Activated CD4-positive, alpha-beta T cell treated with anti-CD3 and anti-CD28 coated beads, Interleukin-2, amount 50 U/mL, for 48 hours (primary cell): ENCODE measurements around the gene SAMD4A.
A peak's percentile ranks its signal among the peaks of the same experiment; 100 is the strongest.
"Not testable (repeated sequence)": the region's sequence is repeated elsewhere in the genome, so short reads cannot be mapped to it uniquely, and the experiment has no call there.

Experiments used
- DNase-seq, 2 experiments: peaks; one replicate each; pipeline ENCODE4 v3.0.0-alpha.2; 2020

Gene SAMD4A

DNA sequence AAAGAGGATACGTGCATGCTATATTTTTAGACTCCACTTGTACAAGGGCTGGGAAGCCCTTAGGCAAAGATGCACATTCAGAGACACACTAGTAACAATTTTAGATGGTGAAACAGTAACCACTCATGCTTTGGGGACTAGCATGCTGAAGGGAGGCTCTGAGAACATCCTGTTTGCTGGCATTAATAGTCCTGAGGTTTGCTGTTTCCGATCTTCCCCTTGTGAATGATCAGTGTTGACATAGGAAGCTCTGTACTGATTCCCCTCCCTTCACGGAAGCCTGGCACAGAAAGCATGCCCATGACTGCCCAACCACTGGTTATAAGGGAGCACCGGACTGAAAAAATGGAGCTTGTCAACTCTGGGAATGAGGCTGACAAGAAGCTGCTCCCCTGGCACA is 171.1 kb downstream of the SAMD4A start:
- DNase-seq = no peak

DNA sequence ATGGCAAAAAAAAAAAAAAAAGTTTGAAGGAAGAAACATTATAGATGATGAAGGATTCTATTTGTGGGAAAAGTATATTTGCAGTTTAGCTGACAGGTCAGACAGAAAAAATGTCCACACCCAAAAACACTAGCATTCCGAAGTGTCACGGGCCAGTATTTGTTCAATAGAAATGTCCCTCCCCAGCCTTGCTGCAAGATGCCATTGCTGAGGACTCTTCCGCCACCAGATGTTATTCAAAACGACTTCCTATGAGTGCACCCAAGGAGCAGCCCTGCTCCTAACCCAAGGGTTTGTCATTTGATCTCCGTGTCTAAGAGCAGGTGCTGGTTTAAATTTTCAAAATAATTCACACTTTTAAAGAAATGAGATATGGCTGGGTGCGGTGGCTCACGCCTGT is 172.6 kb downstream of the SAMD4A start:
- DNase-seq = no peak

DNA sequence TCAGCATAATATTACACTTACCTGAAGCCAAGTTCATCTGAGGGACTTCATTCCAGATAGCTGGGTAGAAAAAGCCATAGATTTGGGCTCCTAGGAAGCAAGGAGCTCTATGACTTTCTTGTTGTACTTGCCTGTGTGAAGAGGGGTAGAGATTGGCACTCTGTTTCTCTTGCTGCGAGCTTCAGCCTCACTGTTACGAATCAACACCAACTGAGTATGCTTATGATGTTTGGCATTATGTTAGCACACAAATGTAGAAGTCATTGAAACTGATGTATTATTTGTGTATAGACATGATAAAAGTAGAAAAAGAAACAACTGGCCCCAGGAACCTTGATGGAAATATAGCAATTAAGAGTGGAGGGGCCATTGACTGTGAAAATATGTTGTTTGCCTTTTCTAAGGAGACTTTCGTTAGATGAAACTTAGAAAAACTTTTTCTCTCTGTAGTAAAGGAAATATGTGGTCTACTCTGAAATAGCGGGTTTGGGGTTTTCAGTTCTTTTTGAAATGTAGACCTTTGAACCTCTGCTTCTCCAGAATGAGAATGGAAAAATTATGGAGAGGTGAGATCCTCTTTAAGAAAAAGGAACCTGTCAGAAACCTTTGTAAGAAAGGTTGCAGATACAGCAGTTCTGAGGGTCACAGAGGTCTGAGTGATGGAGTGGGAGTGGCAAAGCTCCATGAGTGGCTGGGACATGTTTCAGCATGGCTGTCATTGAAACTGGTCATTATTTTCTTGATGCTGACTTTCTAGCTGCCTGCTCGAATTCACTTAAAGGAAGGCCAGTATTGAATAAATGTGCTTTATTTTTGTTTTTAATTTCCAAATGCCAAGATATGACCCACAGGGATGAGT is 175.8 kb downstream of the SAMD4A start:
- DNase-seq = no peak

DNA sequence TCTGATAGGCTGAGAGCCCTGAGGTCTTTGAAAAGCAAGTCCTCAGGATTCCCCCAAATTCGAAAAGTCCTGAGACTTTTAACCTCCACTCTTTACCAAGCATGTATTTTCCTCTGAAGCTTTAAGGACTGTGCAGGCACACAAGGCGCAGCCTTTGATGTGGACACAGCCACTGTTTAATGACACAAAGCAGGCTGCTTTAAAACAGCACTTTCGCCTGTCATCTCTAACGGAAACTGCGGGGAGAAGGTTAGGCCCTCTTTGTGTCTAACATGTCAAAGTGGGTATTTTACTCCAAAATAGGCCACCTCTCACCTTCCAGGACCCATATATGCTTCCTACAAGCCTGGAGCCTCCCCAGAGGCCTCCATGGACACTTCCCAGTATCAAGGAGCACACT is 176.5 kb downstream of the SAMD4A start:
- DNase-seq = no peak

DNA sequence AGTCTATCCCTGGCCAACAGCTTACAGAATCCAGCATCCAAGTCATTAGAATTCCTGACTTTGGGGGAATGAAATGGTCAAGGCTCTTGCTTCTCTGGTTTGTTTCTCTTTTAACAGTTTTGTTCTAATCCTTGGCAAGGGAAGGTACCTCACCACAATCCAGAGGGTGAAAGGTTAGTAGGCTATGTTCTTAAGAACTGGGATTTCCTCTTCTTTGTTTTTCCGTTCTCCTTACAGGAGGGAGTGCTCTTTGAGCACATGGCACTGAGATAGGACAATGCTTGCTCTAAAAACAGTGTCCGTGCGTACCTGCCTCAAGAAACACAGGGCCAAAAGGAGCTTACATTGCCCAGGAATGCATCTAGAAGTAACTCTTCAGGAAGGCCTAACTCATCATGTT is 179.1 kb downstream of the SAMD4A start:
- no peak for DNase-seq

DNA sequence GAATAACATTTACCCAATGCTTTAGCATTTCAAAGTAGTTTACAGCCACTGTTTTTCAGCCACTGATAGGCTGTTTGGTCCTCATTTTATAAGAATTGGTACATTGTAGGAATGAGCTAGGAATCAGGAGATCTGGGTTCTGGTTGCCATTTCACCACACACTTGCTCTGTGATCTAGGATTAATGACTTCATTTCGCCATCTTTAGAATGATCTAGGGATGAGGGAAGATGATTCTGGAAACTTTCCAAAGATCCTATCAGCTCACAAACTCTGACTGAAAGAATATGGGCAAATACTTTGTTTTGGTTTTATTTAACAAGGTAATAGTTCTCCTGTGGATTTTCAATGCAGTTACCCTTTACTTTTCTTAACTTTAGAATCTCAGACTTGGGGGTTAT is 180.7 kb downstream of the SAMD4A start:
- no peak for DNase-seq

DNA sequence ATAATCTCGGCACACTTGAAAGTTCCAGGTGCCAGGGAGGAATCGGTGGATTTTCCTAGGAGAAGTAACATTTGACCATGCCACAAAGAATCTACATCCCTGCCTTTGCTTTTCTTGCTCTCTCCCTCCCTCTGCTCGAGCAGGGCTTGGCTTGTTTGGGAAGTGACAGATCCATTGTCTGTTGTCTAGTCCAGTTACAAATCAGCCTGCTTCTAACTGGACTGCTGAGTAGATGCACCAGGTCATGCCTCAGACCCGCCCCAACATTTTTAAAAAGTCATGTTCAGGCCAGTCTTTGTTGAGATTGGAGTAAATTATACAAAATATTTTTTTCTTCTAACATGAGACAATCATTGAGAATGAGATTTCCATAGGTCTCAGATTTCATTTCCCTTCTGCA is 182.3 kb downstream of the SAMD4A start:
- DNase-seq = no peak

DNA sequence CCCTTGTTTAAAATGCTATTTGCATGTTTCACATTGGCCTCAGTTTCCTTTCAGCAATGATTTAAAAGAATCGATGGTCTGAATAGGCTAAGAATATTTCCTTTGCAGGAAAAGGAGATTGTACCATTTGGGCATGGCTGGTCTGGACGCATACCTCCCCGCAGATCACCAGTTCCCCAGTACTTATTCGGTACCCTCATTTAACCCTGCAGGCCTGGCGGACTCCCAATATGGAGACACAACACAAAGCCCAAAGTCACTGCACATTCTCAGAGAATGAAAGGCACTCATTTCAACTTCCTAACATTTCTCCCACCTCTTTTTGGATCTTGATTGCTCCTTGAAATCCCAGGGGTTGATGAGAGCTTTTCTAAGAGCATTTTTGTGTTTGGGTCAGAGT is 182.8 kb downstream of the SAMD4A start:
- no peak for DNase-seq

DNA sequence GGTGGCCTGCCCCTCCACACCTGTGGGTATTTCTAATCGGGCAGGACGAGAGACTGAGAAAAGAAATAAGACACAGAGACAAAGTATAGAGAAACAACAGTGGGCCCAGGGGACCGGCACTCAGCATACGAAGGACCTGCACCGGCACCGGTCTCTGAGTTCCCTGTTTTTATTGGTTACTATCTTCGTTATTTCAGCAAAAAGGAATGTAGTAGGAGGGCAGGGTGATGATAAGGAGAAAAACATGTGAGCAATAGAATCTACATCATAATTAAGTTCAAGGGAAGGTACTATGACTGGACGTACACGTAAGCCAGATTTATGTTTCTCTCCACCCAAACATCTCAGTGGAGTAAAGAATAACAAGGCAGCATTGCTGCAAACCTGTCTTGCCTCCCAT is 185.7 kb downstream of the SAMD4A start:
- DNase-seq = not testable (repeated sequence)

DNA sequence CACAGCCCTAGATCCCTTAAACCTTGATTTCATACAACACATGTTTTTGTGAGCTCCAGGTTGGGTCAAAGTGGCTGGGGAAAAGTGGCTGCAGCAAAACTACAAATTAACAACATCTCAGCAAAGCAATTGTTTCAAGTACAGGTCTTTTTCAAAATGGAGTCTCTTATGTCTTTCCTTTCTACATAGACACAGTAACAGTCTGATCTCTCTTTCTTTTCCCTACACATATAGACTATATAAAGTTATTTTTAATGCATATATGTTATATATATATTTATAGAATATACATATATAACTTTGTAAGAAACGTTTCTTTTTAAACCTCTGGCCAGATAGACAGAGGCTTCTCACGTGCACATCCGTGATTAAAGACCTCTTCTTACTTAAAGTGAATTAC is 186.5 kb downstream of the SAMD4A start:
- not testable (repeated sequence) for DNase-seq

DNA sequence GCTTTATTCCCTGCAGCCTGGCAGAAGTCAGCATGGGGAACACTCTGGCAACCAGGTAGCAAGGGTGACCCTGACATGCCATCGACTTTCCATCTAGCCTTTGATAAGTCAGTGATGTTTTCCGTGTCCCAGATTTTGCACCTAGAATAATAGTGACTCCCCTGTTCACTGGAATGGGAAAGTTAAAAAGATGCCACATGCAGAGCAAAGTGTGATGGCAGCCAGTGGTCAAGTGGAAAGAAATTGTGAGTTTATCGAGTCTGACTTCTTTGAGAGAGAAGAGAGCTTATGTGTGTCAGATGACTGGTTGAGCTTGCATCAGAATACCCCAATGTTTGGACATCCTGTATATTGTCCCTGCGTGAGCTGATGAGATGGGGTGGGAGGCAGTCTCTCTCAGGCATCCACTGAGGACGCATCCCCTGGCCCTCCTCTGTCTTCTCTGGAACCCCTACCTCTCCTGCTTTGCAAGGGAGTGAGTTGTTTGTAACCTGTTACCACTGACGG is 187.2 kb downstream of the SAMD4A start:
- no peak for DNase-seq

DNA sequence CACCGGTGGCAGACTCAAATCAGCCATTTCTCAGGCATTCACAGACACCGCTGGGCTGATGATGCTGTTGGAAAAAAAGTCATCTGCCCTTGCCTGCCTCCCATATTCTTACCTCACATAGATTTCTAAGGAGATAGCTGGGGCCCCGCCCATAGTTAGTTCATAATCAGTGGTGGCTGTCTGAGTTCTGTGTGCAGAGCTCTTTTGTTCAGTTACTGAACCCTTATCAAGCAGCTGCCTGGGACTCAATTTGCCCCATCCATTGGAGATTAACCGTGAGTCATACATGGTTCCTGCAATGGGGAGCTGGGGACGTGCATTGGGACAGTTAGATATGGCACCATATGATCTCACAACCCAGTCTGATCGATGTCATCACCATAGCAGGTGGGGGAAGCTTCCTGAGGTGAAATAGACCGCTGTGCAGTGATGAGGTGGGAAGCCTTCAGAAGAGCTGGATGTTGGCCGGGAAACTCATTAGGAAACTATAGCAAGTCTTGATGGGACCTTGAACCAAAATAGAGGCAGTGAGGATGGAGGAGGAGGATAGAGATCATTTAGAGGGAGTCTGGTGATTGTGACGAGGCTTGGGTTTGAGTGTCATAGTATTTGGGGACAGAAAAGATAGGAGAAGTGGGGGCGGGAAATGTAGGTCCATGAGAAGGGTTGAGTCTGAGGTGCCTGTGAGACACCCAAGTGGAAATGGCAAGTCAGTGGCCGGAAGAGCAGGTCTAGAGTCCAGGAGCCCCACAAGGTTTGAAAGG is 187.9 kb downstream of the SAMD4A start:
- DNase-seq = no peak

DNA sequence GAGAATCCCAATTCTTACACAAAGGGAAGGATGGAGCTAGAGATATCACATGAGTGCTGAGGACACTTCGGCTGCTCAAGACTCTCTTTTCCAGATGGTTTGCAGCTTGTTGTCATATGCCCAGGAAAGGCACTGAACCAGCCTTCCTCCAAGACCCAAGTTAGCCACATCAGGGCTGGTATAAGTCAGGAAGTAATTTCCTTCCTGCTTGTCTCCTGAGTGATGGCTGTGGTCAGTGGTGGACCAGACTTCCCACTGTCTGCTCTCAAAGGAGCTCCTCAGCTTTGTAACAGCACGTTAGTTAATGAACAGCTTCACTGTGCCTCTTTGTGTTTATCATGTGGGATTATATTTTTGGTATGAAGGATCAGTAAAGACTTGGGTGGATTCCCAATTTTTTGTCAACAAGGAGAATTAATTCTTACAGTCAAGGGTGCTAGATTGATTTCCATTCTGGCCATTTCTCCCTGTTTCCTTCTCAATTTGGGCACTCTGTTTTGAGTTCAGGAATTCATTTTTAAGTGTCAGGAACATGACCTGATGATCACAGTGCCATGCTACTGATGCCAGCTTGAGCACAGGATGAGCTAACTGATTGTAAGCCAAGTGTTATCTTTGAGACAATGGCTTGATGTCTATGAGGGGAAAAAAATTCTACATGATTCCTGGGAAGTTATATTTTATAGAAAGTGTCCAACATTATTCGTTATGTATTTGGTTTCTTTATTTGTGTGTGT is 189.9 kb downstream of the SAMD4A start:
- no peak for DNase-seq

DNA sequence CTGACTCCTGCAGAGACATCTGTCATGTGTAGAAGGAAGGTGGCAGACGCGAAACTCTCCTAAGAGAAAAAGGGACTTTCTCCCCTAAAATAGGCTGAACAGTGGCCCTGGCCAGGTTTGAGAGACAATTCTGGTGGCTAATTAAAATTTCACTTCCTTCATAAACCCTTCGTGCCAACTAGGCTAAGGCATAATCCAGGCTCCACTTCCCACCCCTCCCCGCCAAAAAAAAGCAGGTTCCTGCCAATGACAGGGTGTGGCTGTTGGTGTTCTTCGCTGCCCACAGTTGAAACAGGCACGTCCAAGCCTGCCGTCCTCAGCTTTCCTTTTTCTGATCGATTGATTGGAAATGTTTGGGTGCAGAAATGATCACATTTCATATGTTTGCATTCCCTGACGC is 191.1 kb downstream of the SAMD4A start:
- no peak for DNase-seq

DNA sequence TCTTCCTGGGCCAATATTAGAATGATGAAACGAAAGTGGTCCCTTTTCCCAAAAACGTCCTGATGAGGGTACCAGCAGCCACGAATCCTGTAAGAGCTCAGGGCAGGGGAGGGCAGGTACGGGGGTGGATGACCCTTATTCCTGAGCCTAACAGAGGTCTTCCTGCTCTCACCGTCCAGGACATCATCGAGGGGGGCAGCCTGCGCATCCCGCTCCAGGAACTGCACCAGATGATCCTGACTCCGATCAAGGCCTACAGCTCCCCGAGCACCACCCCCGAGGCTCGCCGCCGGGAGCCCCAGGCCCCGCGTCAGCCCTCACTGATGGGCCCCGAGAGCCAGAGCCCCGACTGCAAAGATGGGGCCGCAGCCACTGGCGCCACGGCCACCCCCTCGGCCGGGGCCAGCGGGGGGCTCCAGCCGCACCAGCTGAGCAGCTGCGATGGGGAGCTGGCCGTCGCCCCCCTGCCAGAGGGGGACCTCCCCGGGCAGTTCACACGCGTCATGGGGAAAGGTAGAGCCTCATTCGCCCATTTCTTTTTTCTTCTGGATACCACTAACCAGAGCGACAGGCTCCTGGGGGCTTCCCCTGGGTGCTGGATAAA is 193.2 kb downstream of the SAMD4A start:
- DNase-seq = no peak

DNA sequence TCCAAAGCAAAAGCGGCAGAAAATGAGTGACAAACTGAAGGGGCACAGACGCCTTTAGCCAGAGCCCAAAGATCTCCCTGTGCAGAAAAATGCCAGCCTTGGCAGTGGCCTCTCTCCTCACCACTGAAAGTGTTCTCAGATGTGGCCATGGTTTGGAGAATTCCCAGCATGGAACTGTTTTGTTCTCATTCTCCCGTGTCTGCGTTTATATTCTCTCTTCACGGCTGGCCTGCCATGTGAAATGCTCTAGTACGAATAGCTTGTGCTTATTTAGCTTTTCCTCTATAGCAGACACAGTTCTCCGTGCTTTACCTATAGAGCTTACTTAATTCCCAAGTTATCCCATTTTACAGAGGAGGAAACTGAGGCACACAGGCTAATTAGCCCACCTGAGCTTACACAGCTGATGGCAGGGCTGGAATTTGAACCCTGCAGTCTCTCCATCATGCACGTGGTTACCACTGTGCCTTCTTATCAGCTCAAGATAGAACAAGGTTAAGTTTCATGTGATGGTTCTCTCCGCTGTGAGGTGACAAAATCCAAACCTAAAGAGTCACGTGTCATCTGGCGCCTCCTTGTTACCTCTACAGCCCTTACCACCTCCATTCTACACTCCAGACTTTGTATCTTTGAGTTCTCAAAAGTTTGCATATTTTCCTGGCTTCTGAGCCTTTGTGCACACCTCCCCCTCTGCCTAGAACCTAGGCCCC is 194.1 kb downstream of the SAMD4A start:
- no peak for DNase-seq

DNA sequence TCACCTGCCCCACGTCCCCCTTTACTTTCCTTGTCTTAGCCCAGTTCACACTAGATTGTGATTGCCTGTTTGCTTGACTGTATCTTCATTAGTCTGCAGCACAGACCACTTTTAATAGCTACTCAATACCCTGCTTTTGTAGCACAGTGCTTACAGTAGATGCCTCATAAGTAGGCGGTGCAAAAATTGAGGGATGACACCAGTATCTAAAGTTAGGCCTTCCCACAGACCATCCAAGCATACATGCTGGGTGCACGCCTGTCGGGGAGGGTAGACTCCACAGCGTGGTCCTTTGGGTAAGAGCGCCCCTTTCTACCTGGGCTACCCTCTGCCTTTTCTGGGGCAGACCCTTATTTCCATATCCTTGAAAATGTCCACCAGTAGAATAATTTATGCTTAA is 194.9 kb downstream of the SAMD4A start:
- no peak for DNase-seq

DNA sequence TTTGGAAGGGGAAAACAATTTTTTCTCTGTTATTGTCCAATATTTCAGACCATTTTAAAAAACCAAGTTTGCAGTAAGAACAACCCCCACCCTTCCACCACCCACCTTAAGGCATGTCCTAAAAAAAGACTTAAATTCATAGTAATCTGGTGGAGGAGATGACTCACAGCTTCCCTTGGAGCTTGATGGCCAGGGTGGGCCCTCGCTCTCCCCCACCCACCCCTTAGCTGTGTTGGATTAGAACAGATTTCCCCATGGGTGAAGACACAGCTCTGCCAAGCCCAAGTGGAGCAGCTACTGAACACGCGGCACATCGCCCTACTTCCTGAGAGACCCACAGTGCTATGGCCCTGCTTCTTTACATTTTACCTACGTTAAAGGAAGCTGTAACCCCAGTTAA is 195.4 kb downstream of the SAMD4A start:
- no peak for DNase-seq

DNA sequence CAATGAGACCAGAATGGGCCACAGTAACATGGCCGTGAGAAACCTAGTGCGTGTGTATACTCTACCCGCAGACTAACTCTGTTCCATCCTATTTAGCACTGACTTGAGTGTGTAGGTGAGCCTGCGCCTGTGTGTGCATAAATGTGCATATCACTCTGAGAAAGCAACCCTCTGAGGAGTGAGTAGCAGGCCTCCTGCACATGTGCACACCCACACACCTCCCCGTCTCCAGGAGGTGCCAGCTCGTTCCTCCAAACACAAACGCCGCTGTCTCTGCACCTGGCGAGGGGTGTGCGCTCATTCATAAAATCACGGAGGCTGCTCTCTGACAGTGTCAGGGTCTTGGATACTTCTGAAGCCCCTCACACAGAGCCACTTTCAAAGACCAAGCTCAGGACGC is 196.8 kb downstream of the SAMD4A start:
- no peak for DNase-seq

DNA sequence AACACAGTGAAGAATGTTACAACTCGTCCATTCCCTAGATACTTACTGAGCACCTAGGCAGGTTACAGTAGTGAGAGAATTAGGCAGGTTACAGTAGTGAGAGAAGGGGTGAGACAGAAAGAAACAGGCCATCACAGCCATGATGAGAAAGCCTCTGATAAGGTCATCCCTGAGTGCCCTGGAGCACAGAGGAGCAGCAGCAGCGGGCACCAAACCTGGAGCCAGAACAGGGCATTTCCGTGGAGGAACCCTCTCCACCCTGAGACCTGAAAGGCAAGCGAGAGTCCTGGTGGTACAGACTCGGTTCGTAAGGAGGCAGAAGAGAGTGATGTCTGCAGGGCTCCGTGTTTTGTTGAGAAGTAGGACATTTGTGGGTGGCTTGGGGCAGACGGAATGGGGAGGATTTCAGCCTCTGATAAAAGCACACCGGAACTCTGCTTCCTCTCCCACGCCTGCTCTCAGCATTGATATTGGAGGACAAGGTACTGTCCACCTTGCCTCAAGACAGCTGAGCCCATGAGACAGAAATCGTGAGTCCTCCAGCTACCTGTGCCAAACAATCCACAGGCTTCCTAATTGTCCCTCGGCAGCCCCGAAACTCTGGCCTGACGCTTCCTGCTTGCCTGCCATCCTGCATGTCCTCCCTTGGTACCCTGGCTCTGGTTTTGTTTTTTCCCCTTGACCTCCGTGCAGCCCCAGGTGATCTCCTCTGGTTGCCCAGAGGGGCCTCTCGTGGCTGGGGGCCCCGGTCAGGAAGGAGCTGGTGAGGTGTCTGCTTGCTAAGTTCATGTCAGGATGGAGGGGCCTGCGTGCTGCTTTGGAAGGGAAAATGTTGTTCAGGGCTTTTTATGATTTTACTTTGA is 199.6 kb downstream of the SAMD4A start:
- peak; percentile 28 to 34 for DNase-seq

DNA sequence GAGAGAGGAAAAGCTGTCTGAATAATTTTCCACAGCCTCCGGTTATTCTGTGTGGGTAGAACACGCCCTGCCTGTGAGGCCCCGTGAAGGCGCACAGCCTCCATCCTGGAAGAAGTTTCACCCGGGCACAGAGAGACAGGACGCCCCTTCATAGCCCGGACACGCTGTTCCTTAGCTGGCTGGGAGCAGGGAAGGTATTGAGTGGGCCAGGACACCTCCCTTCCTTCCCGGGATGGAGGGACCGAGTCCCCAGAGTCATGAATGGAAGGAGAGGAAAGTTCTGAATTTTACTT is 200.2 kb downstream of the SAMD4A start:
- DNase-seq = no peak

DNA sequence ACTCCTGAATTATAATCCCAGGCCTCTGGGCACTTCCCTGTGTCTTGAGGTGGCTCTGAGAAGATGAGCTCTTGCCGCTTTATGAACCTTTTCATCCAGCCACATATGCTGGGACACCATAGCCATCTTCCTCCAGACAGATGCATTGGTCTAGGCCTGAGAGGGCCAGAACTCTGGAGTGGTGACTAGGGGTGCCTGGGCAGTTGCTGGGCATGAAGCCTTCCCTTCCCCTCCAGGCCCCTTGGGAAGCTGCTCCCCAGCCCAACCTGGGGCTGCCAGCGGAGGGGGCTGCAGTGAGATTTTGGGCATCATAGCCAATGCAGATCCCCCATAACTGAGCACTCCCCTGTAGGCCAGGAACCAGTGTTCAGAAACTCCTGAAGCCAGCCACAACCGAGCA is 200.5 kb downstream of the SAMD4A start:
- DNase-seq = no peak
